Loucy (cell line): Measurements from ENCODE around the gene DDX25.

ENCODE experiments used
- H2AFZ ChIP-seq: fragments of 200-600 bp; sonication (generic); 2 replicates; pipeline ENCODE4 v1.6.0; 2016; ENCODE audit warnings: antibody characterized with exemption, mild to moderate bottlenecking, low read length, moderate library complexity
- H3F3A ChIP-seq: fragments of 200-600 bp; 2 replicates; pipeline ENCODE4 v1.6.0; 2016; ENCODE audit warnings: antibody characterized with exemption, low read depth, mild to moderate bottlenecking
- H3K27me3 ChIP-seq: fragments of 200-600 bp; sonication (generic); 2 replicates; pipeline ENCODE4 v1.6.1; 2014; ENCODE audit warnings: low read length, mild to moderate bottlenecking; ENCODE audit not compliant: insufficient read depth, poor library complexity, severe bottlenecking
- H3K36me3 ChIP-seq: fragments of 200-600 bp; sonication (generic); 2 replicates; pipeline ENCODE4 v1.6.1; 2016; ENCODE audit warnings: low read length; ENCODE audit not compliant: insufficient read depth
- H3K4me1 ChIP-seq: fragments of 200-600 bp; sonication (generic); 2 replicates; pipeline ENCODE4 v1.5.1; 2014; ENCODE audit warnings: low read length, mild to moderate bottlenecking; ENCODE audit not compliant: insufficient read depth, poor library complexity, severe bottlenecking
- H3K4me2 ChIP-seq: fragments of 200-600 bp; sonication (generic); 2 replicates; pipeline ENCODE4 v1.6.0; 2014; ENCODE audit warnings: antibody characterized with exemption, low read length, low read depth, mild to moderate bottlenecking; ENCODE audit not compliant: poor library complexity, severe bottlenecking
- H3K4me3 ChIP-seq: fragments of 200-600 bp; sonication (generic); 2 replicates; pipeline ENCODE4 v1.5.1; 2014; ENCODE audit warnings: low read length, mild to moderate bottlenecking, mixed read lengths; ENCODE audit not compliant: poor library complexity, severe bottlenecking
- H3K79me2 ChIP-seq: fragments of 200-600 bp; sonication (generic); 2 replicates; pipeline ENCODE4 v1.6.1; 2014; ENCODE audit warnings: low read length; ENCODE audit not compliant: insufficient read depth
- H3K9ac ChIP-seq: fragments of 200-600 bp; sonication (generic); 2 replicates; pipeline ENCODE4 v1.6.0; 2014; ENCODE audit warnings: mild to moderate bottlenecking, low read depth, low read length, moderate library complexity; ENCODE audit not compliant: poor library complexity, severe bottlenecking
- H3K9me2 ChIP-seq: fragments of 200-600 bp; sonication (generic); replicated peaks from 2 replicates; pipeline ENCODE4 v1.6.1; 2016; ENCODE audit warnings: low read depth, low read length, mixed read lengths
- H3K9me3 ChIP-seq: fragments of 200-600 bp; sonication (generic); 2 replicates; pipeline ENCODE4 v1.6.1; 2014; ENCODE audit warnings: mild to moderate bottlenecking, antibody characterized with exemption, low read length, low read depth; ENCODE audit not compliant: insufficient read depth
- H4K20me1 ChIP-seq: fragments of 200-600 bp; sonication (generic); 2 replicates; pipeline ENCODE4 v1.6.0; 2014; ENCODE audit warnings: antibody characterized with exemption, low read length, mild to moderate bottlenecking; ENCODE audit not compliant: insufficient read depth, poor library complexity, severe bottlenecking
- CTCF ChIP-seq: fragments of 200-600 bp; sonication (generic); conservative IDR thresholded peaks from 2 replicates; pipeline ENCODE4 v1.5.1; 2014; ENCODE audit warnings: mild to moderate bottlenecking, antibody characterized with exemption, low read length
- EZH2phosphoT487 ChIP-seq: fragments of 200-600 bp; IDR thresholded peaks from 2 replicates; pipeline ENCODE4 v1.6.1; 2018; ENCODE audit warnings: antibody characterized with exemption, mild to moderate bottlenecking, moderate library complexity, borderline replicate concordance

The DDX25 gene

GRCh38 chr11:125952559-125952958 is 48.3 kb downstream of the DDX25 start:
- H3K4me2 ChIP-seq = no peak overlapping the region
- no peak overlapping the region for H3K9ac ChIP-seq
- no peaks in the 10 kb centered on the region for H4K20me1 ChIP-seq
- H3K4me1 ChIP-seq = no peaks in the 10 kb centered on the region
- no peak overlapping the region for H3K4me3 ChIP-seq
- no peaks in the 10 kb centered on the region for H3K27me3 ChIP-seq
- TF ChIP-seq EZH2phosphoT487 (no peak), CTCF (no peak)
- no peaks in the 10 kb centered on the region for H3K9me3 ChIP-seq
- H3K36me3 ChIP-seq = no peaks in the 10 kb centered on the region
- H3K79me2 ChIP-seq = no peaks in the 10 kb centered on the region
- H3F3A ChIP-seq = no peaks in the 10 kb centered on the region
- no peak overlapping the region for H2AFZ ChIP-seq
- no peaks in the 10 kb centered on the region for H3K9me2 ChIP-seq

- Histone ChIP-seq H3K27me3 (no peaks in the 10 kb centered on the region), H4K20me1 (no peaks in the 10 kb centered on the region), H3K4me1 (no peaks in the 10 kb centered on the region), H3K36me3 (no peaks in the 10 kb centered on the region), H3K4me2 (no peak overlapping the region), H3K79me2 (no peaks in the 10 kb centered on the region), H3K4me3 (no peak overlapping the region), H3K9me3 (no peaks in the 10 kb centered on the region), H3F3A (no peaks in the 10 kb centered on the region), H2AFZ (no peak overlapping the region), H3K9ac (no peak overlapping the region), H3K9me2 (no peaks in the 10 kb centered on the region)
- no peak for TF ChIP-seq EZH2phosphoT487
- TF ChIP-seq CTCF = no peak
Observed at GRCh38 chr11:125952973-125953372, 48.7 kb downstream of the DDX25 start.

GRCh38 chr11:125953401-125953935 is 49.2 kb downstream of the DDX25 start:
- Histone ChIP-seq H3K4me3 (no peak overlapping the region), H3K4me2 (no peak overlapping the region), H2AFZ (no peak overlapping the region)

More at GRCh38 chr11:125953401-125953935, 49.2 kb downstream of the DDX25 start:
- no peaks in the 10 kb centered on the region for H3K9me3 ChIP-seq
- no peaks in the 10 kb centered on the region for H3K9me2 ChIP-seq
- no peaks in the 10 kb centered on the region for H3K4me1 ChIP-seq
- H3F3A ChIP-seq = no peaks in the 10 kb centered on the region
- H3K36me3 ChIP-seq = no peaks in the 10 kb centered on the region
- no peaks in the 10 kb centered on the region for H3K79me2 ChIP-seq
- no peak overlapping the region for H3K9ac ChIP-seq
- TF ChIP-seq EZH2phosphoT487 (no peak), CTCF (no peak)
- no peaks in the 10 kb centered on the region for H4K20me1 ChIP-seq
- no peaks in the 10 kb centered on the region for H3K27me3 ChIP-seq
